Stimulated activated naive CD8-positive, alpha-beta T cell treated with anti-CD3 and anti-CD28 coated beads, Interleukin-15, Interleukin-2, amounts not matched to agents 100 U/mL and 50 U/mL, for 24 hours (primary cell): ENCODE measurements around the gene PHLDA2.

Experiments
- ATAC-seq: fragments of 150-1000 bp; cut with Tn5 transposase; one replicate; pipeline ENCODE4 v1.10.0; 2021
- DNase-seq: peaks from one replicate; pipeline ENCODE4 v3.0.0; 2021

PHLDA2 gene

DNA sequence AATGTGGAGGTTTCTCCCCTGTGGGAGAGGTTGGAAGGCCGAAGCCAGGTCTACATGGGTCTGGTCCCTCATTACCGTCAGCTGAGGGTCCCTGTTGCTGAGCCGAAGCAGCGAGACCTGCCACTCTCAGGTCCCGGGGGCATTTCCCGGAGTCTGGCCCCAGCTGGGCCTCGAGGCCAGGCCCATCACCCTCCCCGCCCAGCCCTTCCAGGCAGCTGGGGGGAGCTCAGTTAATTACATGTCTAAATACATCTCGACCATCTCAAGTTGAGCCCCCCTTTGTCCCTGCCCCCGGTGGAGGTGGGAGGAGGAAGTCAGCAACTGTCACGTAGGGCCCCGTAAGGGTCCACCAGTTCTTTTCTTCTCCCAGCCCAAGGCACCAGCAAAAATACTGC, 47.2 kb downstream of the PHLDA2 start:
- no peak for ATAC-seq
- no peak for DNase-seq

DNA sequence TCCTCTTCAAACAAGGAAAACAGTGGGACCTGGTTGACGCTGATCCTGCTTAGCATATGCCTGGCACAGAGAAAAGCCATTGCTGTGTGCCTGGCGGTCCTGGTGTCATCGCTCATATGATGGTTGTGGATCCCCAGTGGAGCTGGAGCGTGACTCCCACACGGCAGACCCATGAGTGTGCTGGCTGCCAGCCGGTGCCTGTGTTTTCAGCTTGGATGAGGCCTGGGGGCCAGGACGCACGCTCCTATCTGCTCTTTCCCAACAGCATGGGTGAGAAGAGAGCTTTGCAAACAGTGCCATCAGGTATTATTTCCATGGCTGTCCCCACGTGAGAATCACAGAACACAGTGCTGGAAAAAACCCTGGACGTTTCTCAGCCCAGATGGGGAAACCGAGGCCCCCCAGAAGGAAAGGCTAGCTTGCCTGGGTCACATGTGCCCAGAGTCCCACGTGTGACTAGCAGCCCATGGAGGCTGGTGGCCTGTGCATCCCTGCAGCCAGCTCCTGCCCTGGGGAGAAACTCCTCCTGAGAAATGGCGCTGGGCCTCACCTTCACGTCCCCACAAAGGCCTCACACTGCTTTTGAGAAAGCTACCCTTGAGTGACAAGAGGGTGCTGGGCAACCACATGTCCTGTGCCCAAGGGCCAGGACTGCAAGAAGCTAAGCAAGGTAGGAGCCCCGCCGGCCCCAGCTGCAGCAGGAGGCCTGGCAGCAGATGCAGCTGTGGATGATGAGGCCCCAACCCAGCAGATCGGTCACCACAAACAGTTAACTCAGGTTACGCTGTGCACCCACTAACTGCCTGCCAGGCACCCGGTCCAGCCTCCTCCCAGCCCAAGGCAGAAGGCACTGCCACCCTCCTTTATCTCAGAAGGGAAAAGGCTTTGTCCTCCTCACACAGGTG, 47.9 kb downstream of the PHLDA2 start:
- ATAC-seq (no peak), DNase-seq (no peak)

DNA sequence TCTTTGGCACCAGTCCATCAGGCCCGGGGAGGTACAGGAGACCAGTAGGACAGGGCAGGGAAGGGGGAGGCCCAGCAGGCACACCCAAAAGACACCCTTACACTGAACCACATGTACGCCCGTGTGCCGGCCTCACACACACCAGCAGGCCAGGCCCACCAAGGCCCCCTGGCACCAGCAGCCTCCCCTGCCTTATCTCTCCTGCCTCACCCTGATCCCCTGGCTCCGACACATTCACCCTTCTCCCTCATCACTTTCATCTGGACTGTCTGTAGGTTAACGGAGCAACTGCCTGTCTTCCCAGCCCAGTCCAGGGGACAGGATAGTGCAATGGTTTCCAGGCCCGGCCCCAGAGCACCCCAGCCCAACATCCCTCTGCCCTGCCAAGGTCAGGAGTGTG, 48.6 kb downstream of the PHLDA2 start:
- DNase-seq, result no peak
- no peak for ATAC-seq

DNA sequence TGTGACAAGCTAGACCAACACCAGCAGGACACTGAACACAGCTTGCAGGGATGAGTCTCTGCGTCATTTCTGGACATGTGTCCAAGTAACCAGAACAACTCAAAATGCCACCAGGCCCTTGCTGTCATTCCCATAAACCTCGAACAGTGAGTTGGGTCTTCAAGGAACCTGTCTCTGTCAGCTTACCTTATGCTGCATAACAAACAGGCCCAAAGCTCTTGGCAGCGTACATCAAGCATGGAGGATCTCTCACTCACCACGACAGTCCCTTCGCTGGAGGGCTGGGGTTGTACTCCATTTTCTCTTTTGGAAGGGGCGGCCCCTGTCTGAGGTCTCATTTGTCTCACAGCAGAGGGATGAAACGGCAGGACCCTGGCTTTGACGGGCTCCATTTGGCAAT, 50.4 kb downstream of the PHLDA2 start:
- ATAC-seq, result no peak
- DNase-seq, result no peak
